ELR (cell line): ENCODE results near the gene ELOVL7.
A peak's percentile ranks its signal among the peaks of the same experiment; 100 is the strongest.
"Not testable (repeated sequence)": the region's sequence is repeated elsewhere in the genome, so short reads cannot be mapped to it uniquely, and the experiment has no call there.

Experiments
- DNase-seq: peaks from one replicate; pipeline ENCODE4 v3.0.0-alpha.2; 2015; ENCODE audit warnings: low read depth

Gene ELOVL7

GRCh38 chr5:60794691-60795090 lies 49.4 kb downstream of the ELOVL7 start:
- DNase-seq = peak; percentile 2

GRCh38 chr5:60792438-60792837 lies 51.6 kb downstream of the ELOVL7 start:
- DNase-seq = no peak

GRCh38 chr5:60789551-60789950 lies 54.5 kb downstream of the ELOVL7 start:
- DNase-seq = no peak

- no peak for DNase-seq
Observed at GRCh38 chr5:60788863-60789513, 55.1 kb downstream of the ELOVL7 start.

- peak; percentile 28 for DNase-seq
Observed at GRCh38 chr5:60779466-60779865, 64.6 kb downstream of the ELOVL7 start.

GRCh38 chr5:60776343-60776742 lies 67.7 kb downstream of the ELOVL7 start:
- DNase-seq = no peak

- no peak for DNase-seq
Observed at GRCh38 chr5:60765019-60765709, 78.9 kb downstream of the ELOVL7 start.

GRCh38 chr5:60763061-60763460 lies 81.0 kb downstream of the ELOVL7 start:
- DNase-seq = no peak

GRCh38 chr5:60754495-60754894 lies 89.6 kb downstream of the ELOVL7 start:
- DNase-seq = no peak

GRCh38 chr5:60744682-60745081 lies 99.4 kb downstream of the ELOVL7 start:
- no peak for DNase-seq

GRCh38 chr5:60743511-60744314 lies 100.4 kb downstream of the ELOVL7 start:
- no peak for DNase-seq

- no peak for DNase-seq
Observed at GRCh38 chr5:60740322-60740721, 103.7 kb downstream of the ELOVL7 start.

- no peak for DNase-seq
Observed at GRCh38 chr5:60738933-60739332, 105.1 kb downstream of the ELOVL7 start.

GRCh38 chr5:60738461-60738860 lies 105.6 kb downstream of the ELOVL7 start:
- no peak for DNase-seq

- not testable (repeated sequence) for DNase-seq
Observed at GRCh38 chr5:60730858-60731257, 113.2 kb downstream of the ELOVL7 start.

GRCh38 chr5:60727033-60727679 lies 116.9 kb downstream of the ELOVL7 start:
- peak; percentile 2 for DNase-seq

- DNase-seq = no peak
Observed at GRCh38 chr5:60724126-60724525, 119.9 kb downstream of the ELOVL7 start.

- DNase-seq = no peak
Observed at GRCh38 chr5:60722416-60722815, 121.7 kb downstream of the ELOVL7 start.

- DNase-seq = no peak
Observed at GRCh38 chr5:60719329-60719728, 124.7 kb downstream of the ELOVL7 start.

- DNase-seq = no peak
Observed at GRCh38 chr5:60718166-60718892, 125.7 kb downstream of the ELOVL7 start.

- DNase-seq = not testable (repeated sequence)
Observed at GRCh38 chr5:60715201-60715928, 128.7 kb downstream of the ELOVL7 start.
